Neural progenitor cell (in vitro differentiated cells): Measurements from ENCODE around the gene ATOH8. TPM values are rescaled to one million over a fixed set of nuclear protein-coding genes. Genes with fewer than 3 reads are reported as not detected.
A peak's percentile ranks its signal among the peaks of the same experiment; 100 is the strongest.

Experiments
- DNase-seq: peaks from one replicate; pipeline ENCODE4 v3.0.0-alpha.2; 2016; ENCODE audit warnings: low spot score
- H2AFZ ChIP-seq: fragments of 200-600 bp; sonication (generic); replicated peaks from 2 replicates; pipeline ENCODE4 v1.6.1; 2016; ENCODE audit warnings: antibody characterized with exemption
- H3F3A ChIP-seq: fragments of 200-600 bp; sonication (generic); 2 replicates; pipeline ENCODE4 v1.6.1; 2016; ENCODE audit warnings: antibody characterized with exemption, low read depth
- H3K27ac ChIP-seq: fragments of 200-600 bp; sonication (generic); 2 replicates; pipeline ENCODE4 v1.5.1; 2016; ENCODE audit warnings: mild to moderate bottlenecking
- H3K27me3 ChIP-seq: fragments of 200-600 bp; sonication (generic); 2 replicates; pipeline ENCODE4 v1.6.1; 2016; ENCODE audit warnings: mild to moderate bottlenecking, moderate library complexity
- H3K36me3 ChIP-seq: fragments of 200-600 bp; sonication (generic); 2 replicates; pipeline ENCODE4 v1.5.1; 2016
- H3K4me1 ChIP-seq: fragments of 200-600 bp; sonication (generic); 2 replicates; pipeline ENCODE4 v1.6.1; 2016; ENCODE audit warnings: mixed run types
- H3K4me2 ChIP-seq: fragments of 200-600 bp; sonication (generic); 2 replicates; pipeline ENCODE4 v1.6.1; 2016
- H3K4me3 ChIP-seq: fragments of 200-600 bp; sonication (generic); 2 replicates; pipeline ENCODE4 v1.5.1; 2016
- H3K79me2 ChIP-seq: fragments of 200-600 bp; sonication (generic); 2 replicates; pipeline ENCODE4 v1.6.1; 2016; ENCODE audit warnings: low read depth
- H3K9ac ChIP-seq: fragments of 200-600 bp; sonication (generic); 2 replicates; pipeline ENCODE4 v1.6.1; 2016
- H3K9me3 ChIP-seq: fragments of 200-600 bp; sonication (generic); 2 replicates; pipeline ENCODE4 v1.5.1; 2016; ENCODE audit warnings: low read depth
- H4K20me1 ChIP-seq: fragments of 200-600 bp; sonication (generic); 2 replicates; pipeline ENCODE4 v1.6.1; 2016; ENCODE audit warnings: low read depth
- H3K27ac Mint-ChIP-seq: 3 replicates; pipeline ENCODE4 v1.8.0; 2021; ENCODE audit warnings: mixed read lengths
- H3K27me3 Mint-ChIP-seq: 2 replicates; pipeline ENCODE4 v1.8.0; 2022; ENCODE audit warnings: low read depth, mild to moderate bottlenecking, inconsistent platforms, moderate library complexity, mixed read lengths; ENCODE audit not compliant: insufficient read depth
- H3K36me3 Mint-ChIP-seq: 3 replicates; pipeline ENCODE4 v1.8.0; 2021; ENCODE audit warnings: mixed read lengths
- H3K4me1 Mint-ChIP-seq: 3 replicates; pipeline ENCODE4 v1.8.0; 2021; ENCODE audit warnings: mixed read lengths
- H3K4me3 Mint-ChIP-seq: 3 replicates; pipeline ENCODE4 v1.8.0; 2021; ENCODE audit warnings: mild to moderate bottlenecking, moderate library complexity, mixed read lengths
- H3K9me3 Mint-ChIP-seq: 3 replicates; pipeline ENCODE4 v1.8.0; 2020; ENCODE audit warnings: mixed read lengths
- EZH2 ChIP-seq: fragments of 200-600 bp; sonication (generic); IDR thresholded peaks from 2 replicates; pipeline ENCODE4 v1.6.1; 2017; ENCODE audit warnings: antibody characterized with exemption, mild to moderate bottlenecking, moderate library complexity
- EZH2phosphoT487 ChIP-seq: fragments of 200-600 bp; sonication (generic); IDR thresholded peaks from 2 replicates; pipeline ENCODE4 v1.6.1; 2017; ENCODE audit warnings: antibody characterized with exemption
- total RNA-seq: library from RNA; depleted of rRNA; stranded (reverse); fragments of >200 nt; gene quantifications from 2 replicates; pipeline ENCODE4 v1.2.3, GENCODE V29; 2015; ENCODE audit warnings: low replicate concordance
- TF ChIP-seq, protein P1 (sequence below): fragments of 200-600 bp; sonication (generic); IDR thresholded peaks from 2 replicates; pipeline ENCODE4 v1.5.1; 2017; ENCODE audit warnings: antibody characterized with exemption, mild to moderate bottlenecking

The ATOH8 gene
- total RNA-seq, 1 donor from 2014 or later, result not detected

DNA sequence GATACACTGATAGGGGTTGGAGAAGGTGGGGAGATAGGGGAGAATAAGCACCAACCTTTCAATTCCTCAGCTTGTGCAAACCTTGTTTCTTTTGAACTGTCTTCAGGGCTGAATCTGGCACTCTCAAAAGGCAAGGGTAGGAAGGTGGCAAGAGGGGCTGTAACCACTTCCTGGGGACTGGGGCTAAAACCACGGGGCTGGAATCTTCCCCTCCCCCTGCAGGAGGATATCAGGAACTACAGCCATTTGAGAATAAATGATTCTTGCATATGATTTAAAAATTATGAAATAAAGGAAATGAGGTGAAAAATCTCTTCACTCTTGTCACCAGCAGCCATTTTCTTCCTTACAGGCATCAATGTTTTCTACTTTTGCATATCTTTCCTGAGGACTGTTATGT is 50.8 kb downstream of the ATOH8 start:
- H3K9me3 Mint-ChIP-seq, result peaks cover 8% of the 10 kb centered on the region
- Histone ChIP-seq H3K9ac (no peak overlapping the region), H3K27me3 (no peaks in the 10 kb centered on the region), H3K27ac (no peak overlapping the region), H3F3A (no peaks in the 10 kb centered on the region), H3K4me2 (no peak overlapping the region), H3K9me3 (no peaks in the 10 kb centered on the region), H4K20me1 (no peaks in the 10 kb centered on the region), H3K79me2 (no peaks in the 10 kb centered on the region), H3K4me3 (no peak overlapping the region), H3K4me1 (no peaks in the 10 kb centered on the region), H2AFZ (peak overlapping the region; percentile 40), H3K36me3 (no peaks in the 10 kb centered on the region)
- H3K27ac Mint-ChIP-seq, result no peak overlapping the region
- no peak for TF ChIP-seq EZH2
- TF ChIP-seq, protein P1, sequence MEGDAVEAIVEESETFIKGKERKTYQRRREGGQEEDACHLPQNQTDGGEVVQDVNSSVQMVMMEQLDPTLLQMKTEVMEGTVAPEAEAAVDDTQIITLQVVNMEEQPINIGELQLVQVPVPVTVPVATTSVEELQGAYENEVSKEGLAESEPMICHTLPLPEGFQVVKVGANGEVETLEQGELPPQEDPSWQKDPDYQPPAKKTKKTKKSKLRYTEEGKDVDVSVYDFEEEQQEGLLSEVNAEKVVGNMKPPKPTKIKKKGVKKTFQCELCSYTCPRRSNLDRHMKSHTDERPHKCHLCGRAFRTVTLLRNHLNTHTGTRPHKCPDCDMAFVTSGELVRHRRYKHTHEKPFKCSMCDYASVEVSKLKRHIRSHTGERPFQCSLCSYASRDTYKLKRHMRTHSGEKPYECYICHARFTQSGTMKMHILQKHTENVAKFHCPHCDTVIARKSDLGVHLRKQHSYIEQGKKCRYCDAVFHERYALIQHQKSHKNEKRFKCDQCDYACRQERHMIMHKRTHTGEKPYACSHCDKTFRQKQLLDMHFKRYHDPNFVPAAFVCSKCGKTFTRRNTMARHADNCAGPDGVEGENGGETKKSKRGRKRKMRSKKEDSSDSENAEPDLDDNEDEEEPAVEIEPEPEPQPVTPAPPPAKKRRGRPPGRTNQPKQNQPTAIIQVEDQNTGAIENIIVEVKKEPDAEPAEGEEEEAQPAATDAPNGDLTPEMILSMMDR, result peak; percentile 73
- peaks cover 4% of the 10 kb centered on the region for H3K27me3 Mint-ChIP-seq
- H3K4me1 Mint-ChIP-seq, result no peaks in the 10 kb centered on the region
- peak; percentile 56 for DNase-seq
- H3K4me3 Mint-ChIP-seq, result no peak overlapping the region
- H3K36me3 Mint-ChIP-seq, result no peaks in the 10 kb centered on the region

DNA sequence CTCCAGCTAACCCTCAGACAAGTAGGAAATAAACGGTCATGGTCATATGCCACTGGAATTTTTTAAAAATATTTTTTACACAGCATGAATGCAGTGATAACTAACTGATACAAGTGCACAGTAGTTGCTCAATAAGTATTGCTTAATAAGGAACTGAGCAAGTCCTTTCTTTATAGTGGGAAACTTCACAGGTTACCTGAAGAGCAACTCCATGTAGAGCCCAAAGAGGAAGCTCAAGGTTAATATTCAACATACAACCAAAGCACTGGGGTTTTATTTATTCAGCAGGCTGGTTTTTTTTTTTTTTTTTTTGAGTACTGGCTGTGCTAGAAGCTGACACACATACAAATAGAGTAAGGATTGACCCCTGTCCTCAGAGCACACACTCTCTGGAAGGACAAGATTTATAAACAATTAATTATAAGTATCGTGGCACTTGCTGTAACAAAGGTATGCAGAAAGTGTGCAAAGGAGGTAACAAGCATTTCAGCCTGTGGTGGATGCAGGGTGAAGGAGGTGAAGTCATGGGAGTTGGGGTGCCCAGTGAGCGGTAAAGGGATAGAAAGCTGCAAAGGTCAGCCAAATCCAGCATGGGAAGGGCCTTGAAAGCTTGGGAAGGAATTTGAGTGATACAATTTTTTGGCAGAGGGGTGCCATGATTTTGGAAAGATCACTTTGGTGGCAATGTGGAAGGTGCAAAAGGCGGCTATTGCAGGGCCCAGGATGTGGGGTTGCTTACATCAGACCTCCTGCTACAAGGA is 52.7 kb downstream of the ATOH8 start:
- no peaks in the 10 kb centered on the region for H3K36me3 Mint-ChIP-seq

DNA sequence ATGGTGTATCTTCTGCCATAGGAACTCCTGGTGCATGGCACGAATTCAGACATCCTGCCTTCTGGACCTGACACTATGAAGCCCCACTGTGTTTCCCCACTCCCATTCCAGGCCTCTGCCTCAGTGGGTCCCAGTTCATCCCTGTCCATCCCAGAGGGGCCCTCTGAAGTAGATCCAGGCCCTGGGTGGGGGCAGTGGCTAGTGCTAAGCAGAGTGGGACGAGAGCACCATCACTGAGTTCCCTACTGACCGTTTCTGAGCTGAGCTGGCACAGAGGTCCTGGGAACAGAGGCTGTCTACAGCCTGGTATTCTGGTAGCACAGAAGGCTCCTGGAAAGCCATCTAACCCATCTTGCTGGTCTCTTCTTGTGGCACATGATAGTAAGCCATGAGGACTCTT is 54.0 kb downstream of the ATOH8 start:
- Histone ChIP-seq H3K36me3 (no peaks in the 10 kb centered on the region), H3K27ac (no peak overlapping the region), H3K79me2 (no peaks in the 10 kb centered on the region), H2AFZ (no peak overlapping the region), H3K9ac (no peak overlapping the region), H3K9me3 (no peaks in the 10 kb centered on the region), H3K27me3 (no peaks in the 10 kb centered on the region), H3F3A (no peaks in the 10 kb centered on the region), H3K4me3 (no peak overlapping the region), H3K4me1 (no peaks in the 10 kb centered on the region), H4K20me1 (no peaks in the 10 kb centered on the region), H3K4me2 (no peak overlapping the region)
- H3K36me3 Mint-ChIP-seq, result no peaks in the 10 kb centered on the region
- no peaks in the 10 kb centered on the region for H3K9me3 Mint-ChIP-seq
- H3K4me3 Mint-ChIP-seq, result peak overlapping the region; percentile 35
- H3K27me3 Mint-ChIP-seq, result peaks cover 2% of the 10 kb centered on the region
- TF ChIP-seq EZH2phosphoT487 (no peak), EZH2 (no peak)
- TF ChIP-seq, protein P1, result no peak
- H3K4me1 Mint-ChIP-seq, result peaks cover 3% of the 10 kb centered on the region
- no peak for DNase-seq
- H3K27ac Mint-ChIP-seq, result no peak overlapping the region

More for the DNA sequence above, 52.7 kb downstream of the ATOH8 start:
- Mint-ChIP-seq H3K4me1 (peaks cover 3% of the 10 kb centered on the region), H3K27me3 (peaks cover 2% of the 10 kb centered on the region), H3K4me3 (no peak overlapping the region), H3K9me3 (peaks cover 3% of the 10 kb centered on the region), H3K27ac (no peak overlapping the region)
- Histone ChIP-seq H3K4me1 (no peaks in the 10 kb centered on the region), H3K79me2 (no peaks in the 10 kb centered on the region), H3K4me2 (no peak overlapping the region), H2AFZ (no peak overlapping the region), H3K9me3 (no peaks in the 10 kb centered on the region), H3K27ac (no peak overlapping the region), H3K27me3 (no peaks in the 10 kb centered on the region), H3K36me3 (no peaks in the 10 kb centered on the region), H3F3A (no peaks in the 10 kb centered on the region), H3K4me3 (no peak overlapping the region), H4K20me1 (no peaks in the 10 kb centered on the region), H3K9ac (no peak overlapping the region)
- TF ChIP-seq EZH2 (no peak), EZH2phosphoT487 (no peak)
- TF ChIP-seq, protein P1, result no peak
- no peak for DNase-seq
